ENCODE results near the gene FREM1. TPM values are rescaled to one million over a fixed set of nuclear protein-coding genes. Genes with fewer than 3 reads are reported as not detected.

FREM1 gene
- total and polyA plus RNA-seq, 2 of the 13 experiments (the other 11 are each of a cell fraction or from before 2014, with no cell fraction given), result 64.3 to 202 TPM

DNA sequence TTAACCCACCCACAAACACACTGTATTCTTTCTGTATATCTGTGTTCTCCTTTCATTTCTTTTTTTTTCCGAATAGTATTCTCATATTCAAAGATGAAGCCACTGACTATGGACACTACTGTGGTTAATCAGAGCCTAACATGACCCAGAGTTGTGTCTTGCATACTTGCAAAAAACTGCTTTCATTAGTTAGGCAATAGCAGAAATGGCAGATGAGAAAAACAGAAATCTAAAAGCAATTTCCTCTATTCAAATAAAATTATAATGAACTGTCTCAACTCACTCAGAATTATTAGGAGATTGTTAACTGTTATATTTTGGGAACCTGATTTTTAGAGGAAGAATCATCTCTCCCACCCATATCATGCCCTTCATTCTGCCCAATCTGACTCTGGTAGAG is 45.9 kb downstream of the FREM1 start:
- H3K9ac ChIP-seq (ENCODE audit: insufficient read depth, low read depth, low read length), result peak overlapping the region; percentile 97
- no TSS peak for BruUV-seq (replicated peaks)
- no peak for ATAC-seq
- H3K27me3 ChIP-seq (ENCODE audit: control insufficient read depth in 1 of 2, insufficient read depth in 2 of 2, low read length in 2 of 2), result no peaks in the 10 kb centered on the region; a peak in 3 of 5 replicates
- no peak for FAIRE-seq
- no peaks in the 10 kb centered on the region for H3K9me3 ChIP-seq (ENCODE audit: low read length)
- H2AFZ ChIP-seq (ENCODE audit: low read length), result no peak overlapping the region
- no peak for DNase-seq (ENCODE audit: low spot score)
- H3K36me3 ChIP-seq (replicated peaks in 1 of 2; ENCODE audit: control insufficient read depth in 1 of 2, insufficient read depth in 2 of 2, low read length in 2 of 2), result peaks cover 8 to 30% of the 10 kb centered on the region in 2 experiments
- ChIA-PET CTCF (ENCODE audit: low intra/inter-chr PET ratio, low total read pairs) (no interaction called here), POLR2A (no interaction called here)
- H3K4me2 ChIP-seq (ENCODE audit: low read depth, low read length), result peak overlapping the region; percentile 81
- H3K79me2 ChIP-seq (ENCODE audit: insufficient read depth, low read length), result peaks cover 83% of the 10 kb centered on the region
- H3K4me3 ChIP-seq (replicated peaks in 1 of 3; ENCODE audit: insufficient read depth in 1 of 3, low read depth in 2 of 3, low read length in 3 of 3), result peak overlapping the region; percentile 36 to 97 (median 88); a peak in 5 of 6 replicates
- intact Hi-C loops (cut with micrococcal nuclease; ENCODE audit: unreplicated experiment) (loop anchor here (10.0 kb wide), 2 partner anchors 60 to 240 kb away; no protein-coding TSS in a partner anchor), in situ Hi-C loops (cut with HindIII; ENCODE audit: extremely low pct_ligation_motif_present, low pct_unique_long_range_greater_than_20kb) (no loop called here)
- peaks cover 51% of the 10 kb centered on the region for H3K4me1 ChIP-seq (ENCODE audit: insufficient read depth, low read length)
- 87% methylated on average over 1 of the region's 1 CpG for WGBS (ENCODE audit: low lambda C conversion rate)
- TF ChIP-seq RBFOX2 (IDR thresholded peaks at IDR 0.05; ENCODE audit: low read depth, low read length) (peak; percentile 66; the same call in 1 of the 2 replicates), SMARCC2 (IDR thresholded peaks at IDR 0.05) (no peak), TCF7 (IDR thresholded peaks at IDR 0.05; ENCODE audit: low read depth) (no peak), AGO2 (optimal IDR thresholded peaks at IDR 0.05; ENCODE audit: low read depth, low read length) (peak; percentile 35)
- peaks cover 52% of the 10 kb centered on the region for H4K20me1 ChIP-seq (ENCODE audit: insufficient read depth, low read length)
- H3K27ac ChIP-seq (ENCODE audit: extremely low read length, insufficient read depth, low read length), result no peak overlapping the region

DNA sequence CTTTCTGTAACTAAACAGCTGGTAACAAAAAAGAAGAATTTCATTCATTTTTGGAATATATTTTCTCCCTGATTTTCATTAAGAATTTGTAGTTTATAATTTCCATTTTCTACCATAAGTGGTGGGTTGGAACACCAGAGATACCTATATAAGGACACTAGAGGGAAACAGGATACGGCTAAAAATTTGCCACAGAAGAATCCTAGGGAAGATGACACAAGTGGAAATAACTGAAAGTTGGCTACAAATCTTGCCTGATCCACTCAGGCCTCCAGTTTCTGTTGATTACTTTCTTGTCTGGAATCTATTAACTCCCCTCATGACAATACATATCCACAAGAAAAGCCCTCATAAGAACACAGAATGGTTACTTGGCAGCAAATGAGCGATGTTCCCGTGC is 46.8 kb downstream of the FREM1 start:
- in situ Hi-C loops (cut with HindIII; ENCODE audit: extremely low pct_ligation_motif_present, low pct_unique_long_range_greater_than_20kb) (no loop called here), intact Hi-C loops (cut with micrococcal nuclease; ENCODE audit: unreplicated experiment) (loop anchor here (10.0 kb wide), 2 partner anchors 59 to 241 kb away; no protein-coding TSS in a partner anchor)
- Histone ChIP-seq H4K20me1 (ENCODE audit: insufficient read depth, low read length) (peaks cover 54% of the 10 kb centered on the region), H3K36me3 (replicated peaks in 1 of 2; ENCODE audit: control insufficient read depth in 1 of 2, insufficient read depth in 2 of 2, low read length in 2 of 2) (peaks cover 11 to 39% of the 10 kb centered on the region in 2 experiments), H2AFZ (ENCODE audit: low read length) (no peak overlapping the region), H3K9ac (ENCODE audit: insufficient read depth, low read depth, low read length) (no peak overlapping the region), H3K27ac (ENCODE audit: extremely low read length, insufficient read depth, low read length) (no peak overlapping the region), H3K4me1 (ENCODE audit: insufficient read depth, low read length) (peaks cover 54% of the 10 kb centered on the region), H3K9me3 (ENCODE audit: low read length) (no peaks in the 10 kb centered on the region), H3K27me3 (ENCODE audit: control insufficient read depth in 1 of 2, insufficient read depth in 2 of 2, low read length in 2 of 2) (no peaks in the 10 kb centered on the region; a peak in 3 of 5 replicates), H3K79me2 (ENCODE audit: insufficient read depth, low read length) (peaks cover 79% of the 10 kb centered on the region), H3K4me2 (ENCODE audit: low read depth, low read length) (peak overlapping the region; percentile 81), H3K4me3 (replicated peaks in 1 of 3; ENCODE audit: insufficient read depth in 1 of 3, low read depth in 2 of 3, low read length in 3 of 3) (peak overlapping the region in 2 of 3 experiments; percentile 88 to 97; a peak in 4 of 6 replicates)
- ChIA-PET CTCF (ENCODE audit: low intra/inter-chr PET ratio, low total read pairs) (no interaction called here), POLR2A (no interaction called here)
- TF ChIP-seq NAIF1 (CRISPR knock-in tag; IDR thresholded peaks at IDR 0.05; ENCODE audit: borderline replicate concordance) (no peak), NR1H2 (CRISPR knock-in tag; IDR thresholded peaks at IDR 0.05; ENCODE audit: borderline replicate concordance, low read depth) (no peak), AGO2 (optimal IDR thresholded peaks at IDR 0.05; ENCODE audit: low read depth, low read length) (peak; percentile 39), RBFOX2 (IDR thresholded peaks at IDR 0.05; ENCODE audit: low read depth, low read length) (peak; percentile 65; the same call in 1 of the 2 replicates), STAG1 (CRISPR knock-in tag; IDR thresholded peaks at IDR 0.05) (0 out of 2 replicates have a peak, but pooled peaks have one; percentile 10)
- no peak for ATAC-seq
- 91% methylated on average over 3 of the region's 3 CpGs for WGBS (ENCODE audit: low lambda C conversion rate)
- no peak for FAIRE-seq
- no TSS peak for BruUV-seq (replicated peaks)
- no peak for DNase-seq (ENCODE audit: low spot score)
